ENCODE measurements around the gene PSAP.

PSAP gene

GRCh38 chr10:71784679-71785272 lies 66.3 kb downstream of the PSAP start:
- no peak overlapping the region for H3K9ac ChIP-seq (ENCODE audit: insufficient read length)
- H3K36me3 ChIP-seq (ENCODE audit: insufficient read depth, low read length) = no peaks in the 10 kb centered on the region
- no peak overlapping the region for H3K27ac ChIP-seq
- DNase-seq (ENCODE audit: low read depth, low spot score) = no peak
- no peak overlapping the region for H3K4me3 ChIP-seq
- TF ChIP-seq FOXP2 (optimal IDR thresholded peaks at IDR 0.05; ENCODE audit: control extremely low read depth, extremely low read length, insufficient read depth) (no peak), EZH2 (IDR thresholded peaks at IDR 0.05) (no peak), POLR2AphosphoS5 (IDR thresholded peaks at IDR 0.05; ENCODE audit: borderline replicate concordance, low read depth, low read length) (no peak)
- H3K9me3 ChIP-seq (ENCODE audit: low read depth, low read length) = no peaks in the 10 kb centered on the region

GRCh38 chr10:71783917-71784678 lies 67.0 kb downstream of the PSAP start:
- no peak overlapping the region for H3K4me3 ChIP-seq
- TF ChIP-seq POLR2AphosphoS5 (IDR thresholded peaks at IDR 0.05; ENCODE audit: borderline replicate concordance, low read depth, low read length) (no peak), FOXP2 (optimal IDR thresholded peaks at IDR 0.05; ENCODE audit: control extremely low read depth, extremely low read length, insufficient read depth) (no peak), EZH2 (IDR thresholded peaks at IDR 0.05) (no peak)
- no peaks in the 10 kb centered on the region for H3K36me3 ChIP-seq (ENCODE audit: insufficient read depth, low read length)
- H3K27ac ChIP-seq = no peak overlapping the region
- DNase-seq (ENCODE audit: low read depth, low spot score) = no peak
- no peaks in the 10 kb centered on the region for H3K9me3 ChIP-seq (ENCODE audit: low read depth, low read length)
- H3K9ac ChIP-seq (ENCODE audit: insufficient read length) = no peak overlapping the region

- no peak overlapping the region for H3K27ac ChIP-seq
- no peaks in the 10 kb centered on the region for H3K9me3 ChIP-seq (ENCODE audit: low read depth, low read length)
- no peak overlapping the region for H3K9ac ChIP-seq (ENCODE audit: insufficient read length)
- no peaks in the 10 kb centered on the region for H3K36me3 ChIP-seq (ENCODE audit: insufficient read depth, low read length)
- TF ChIP-seq EZH2 (IDR thresholded peaks at IDR 0.05) (no peak), POLR2AphosphoS5 (IDR thresholded peaks at IDR 0.05; ENCODE audit: borderline replicate concordance, low read depth, low read length) (no peak), FOXP2 (optimal IDR thresholded peaks at IDR 0.05; ENCODE audit: control extremely low read depth, extremely low read length, insufficient read depth) (no peak)
- H3K4me3 ChIP-seq = no peak overlapping the region
- no peak for DNase-seq (ENCODE audit: low read depth, low spot score)
Observed at GRCh38 chr10:71782917-71783490, 68.0 kb downstream of the PSAP start.

- Histone ChIP-seq H3K36me3 (ENCODE audit: insufficient read depth, low read length) (no peaks in the 10 kb centered on the region), H3K4me3 (no peak overlapping the region), H3K9ac (ENCODE audit: insufficient read length) (no peak overlapping the region), H3K27ac (no peak overlapping the region), H3K9me3 (ENCODE audit: low read depth, low read length) (no peaks in the 10 kb centered on the region)
- DNase-seq (ENCODE audit: low read depth, low spot score) = no peak
- TF ChIP-seq EZH2 (IDR thresholded peaks at IDR 0.05) (no peak), POLR2AphosphoS5 (IDR thresholded peaks at IDR 0.05; ENCODE audit: borderline replicate concordance, low read depth, low read length) (no peak), FOXP2 (optimal IDR thresholded peaks at IDR 0.05; ENCODE audit: control extremely low read depth, extremely low read length, insufficient read depth) (no peak)
Observed at GRCh38 chr10:71782221-71782916, 68.7 kb downstream of the PSAP start.

GRCh38 chr10:71780719-71781118 lies 70.3 kb downstream of the PSAP start:
- Histone ChIP-seq H3K9me3 (ENCODE audit: low read depth, low read length) (no peaks in the 10 kb centered on the region), H3K36me3 (ENCODE audit: insufficient read depth, low read length) (no peaks in the 10 kb centered on the region), H3K4me3 (no peak overlapping the region), H3K9ac (ENCODE audit: insufficient read length) (no peak overlapping the region), H3K27ac (no peak overlapping the region)
- TF ChIP-seq FOXP2 (optimal IDR thresholded peaks at IDR 0.05; ENCODE audit: control extremely low read depth, extremely low read length, insufficient read depth) (no peak), POLR2AphosphoS5 (IDR thresholded peaks at IDR 0.05; ENCODE audit: borderline replicate concordance, low read depth, low read length) (no peak), EZH2 (IDR thresholded peaks at IDR 0.05) (no peak)
- no peak for DNase-seq (ENCODE audit: low read depth, low spot score)

- no peak overlapping the region for H3K9ac ChIP-seq (ENCODE audit: insufficient read length)
- no peak overlapping the region for H3K27ac ChIP-seq
- no peak for DNase-seq (ENCODE audit: low read depth, low spot score)
- H3K36me3 ChIP-seq (ENCODE audit: insufficient read depth, low read length) = no peaks in the 10 kb centered on the region
- H3K4me3 ChIP-seq = no peak overlapping the region
- H3K9me3 ChIP-seq (ENCODE audit: low read depth, low read length) = no peaks in the 10 kb centered on the region
- TF ChIP-seq EZH2 (IDR thresholded peaks at IDR 0.05) = no peak
- TF ChIP-seq FOXP2 (optimal IDR thresholded peaks at IDR 0.05; ENCODE audit: control extremely low read depth, extremely low read length, insufficient read depth) = no peak
- TF ChIP-seq POLR2AphosphoS5 (IDR thresholded peaks at IDR 0.05; ENCODE audit: borderline replicate concordance, low read depth, low read length) = no peak
Observed at GRCh38 chr10:71780156-71780555, 70.9 kb downstream of the PSAP start.

- H3K36me3 ChIP-seq (ENCODE audit: insufficient read depth, low read length) = no peaks in the 10 kb centered on the region
- H3K9ac ChIP-seq (ENCODE audit: insufficient read length) = no peak overlapping the region
- no peaks in the 10 kb centered on the region for H3K9me3 ChIP-seq (ENCODE audit: low read depth, low read length)
Observed at GRCh38 chr10:71779641-71780040, 71.4 kb downstream of the PSAP start.

More at GRCh38 chr10:71779641-71780040, 71.4 kb downstream of the PSAP start:
- H3K4me3 ChIP-seq = no peak overlapping the region
- H3K27ac ChIP-seq = no peak overlapping the region
- no peak for TF ChIP-seq FOXP2 (optimal IDR thresholded peaks at IDR 0.05; ENCODE audit: control extremely low read depth, extremely low read length, insufficient read depth)
- TF ChIP-seq EZH2 (IDR thresholded peaks at IDR 0.05) = no peak
- no peak for TF ChIP-seq POLR2AphosphoS5 (IDR thresholded peaks at IDR 0.05; ENCODE audit: borderline replicate concordance, low read depth, low read length)
- DNase-seq (ENCODE audit: low read depth, low spot score) = no peak
